Keratinocyte (primary cell): ENCODE measurements around the gene METTL25B. TPM values are rescaled to one million over a fixed set of nuclear protein-coding genes. Genes with fewer than 3 reads are reported as not detected.

ENCODE experiments used
- DNase-seq: peaks from one replicate; pipeline ENCODE4 v3.0.0-alpha.2; 2011; ENCODE audit warnings: low read depth, missing footprints, low spot score
- FAIRE-seq: peaks from 2 replicates; lab custom pipeline; 2011; peaks lifted over from hg19 to GRCh38; lab: Jason Lieb, UNC
- H2AFZ ChIP-seq: 2 replicates; pipeline ENCODE4 v1.6.0; 2012; ENCODE audit warnings: low read length, control low read depth, inconsistent platforms; ENCODE audit not compliant: control insufficient read depth
- H3K27ac ChIP-seq: 2 replicates; pipeline ENCODE4 v1.5.1; 2011; ENCODE audit warnings: low read length; ENCODE audit not compliant: control insufficient read depth, insufficient read depth
- H3K27me3 ChIP-seq: 3 replicates; pipeline ENCODE4 v1.6.0; 2011; ENCODE audit warnings: low read length; ENCODE audit not compliant: control insufficient read depth, insufficient read depth; ENCODE audit errors: extremely low read depth
- H3K36me3 ChIP-seq, 2 experiments: 2 replicates in 1 of 2; 3 replicates in 1 of 2; pipeline ENCODE4 v1.5.1; 2011; ENCODE audit warnings: low read length in 2 of 2, mild to moderate bottlenecking in 1 of 2; ENCODE audit not compliant: control insufficient read depth in 2 of 2, insufficient read depth in 2 of 2; ENCODE audit errors: extremely low read depth in 1 of 2
- H3K4me1 ChIP-seq: 3 replicates; pipeline ENCODE4 v1.5.1; 2011; ENCODE audit warnings: low read length; ENCODE audit not compliant: control insufficient read depth, insufficient read depth; ENCODE audit errors: extremely low read depth
- H3K4me2 ChIP-seq: 3 replicates; pipeline ENCODE4 v1.6.0; 2011; ENCODE audit warnings: low read depth, low read length; ENCODE audit not compliant: control insufficient read depth, insufficient read depth; ENCODE audit errors: extremely low read depth
- H3K4me3 ChIP-seq, 3 experiments: fragments of 200-600 bp in 1 of 3; sonication (generic) in 1 of 3; 2 replicates in 2 of 3; 3 replicates in 1 of 3; pipeline ENCODE4 v1.5.1; 2011 to 2016; ENCODE audit warnings: low read length in 3 of 3, mild to moderate bottlenecking in 3 of 3, control low read depth in 2 of 3, inconsistent platforms in 1 of 3, low read depth in 1 of 3, mixed read lengths in 1 of 3, mixed run types in 1 of 3, moderate library complexity in 1 of 3; ENCODE audit not compliant: control insufficient read depth in 2 of 3, insufficient read depth in 2 of 3; ENCODE audit errors: extremely low read depth in 1 of 3
- H3K79me2 ChIP-seq: 2 replicates; pipeline ENCODE4 v1.6.0; 2012; ENCODE audit warnings: low read length; ENCODE audit not compliant: control insufficient read depth, insufficient read depth
- H3K9ac ChIP-seq: 3 replicates; pipeline ENCODE4 v1.6.0; 2011; ENCODE audit warnings: low read length; ENCODE audit not compliant: control insufficient read depth, insufficient read depth; ENCODE audit errors: extremely low read depth
- H3K9me1 ChIP-seq: 3 replicates; pipeline ENCODE4 v1.6.0; 2011; ENCODE audit warnings: low read length; ENCODE audit not compliant: control insufficient read depth, insufficient read depth; ENCODE audit errors: extremely low read depth
- H3K9me3 ChIP-seq: 2 replicates; pipeline ENCODE4 v1.5.1; 2012; ENCODE audit warnings: low read depth, low read length; ENCODE audit not compliant: control insufficient read depth
- H4K20me1 ChIP-seq: 3 replicates; pipeline ENCODE4 v1.6.0; 2011; ENCODE audit warnings: low read length; ENCODE audit not compliant: control insufficient read depth, insufficient read depth; ENCODE audit errors: extremely low read depth
- CTCF ChIP-seq, 3 experiments: IDR thresholded peaks in 1 of 3; conservative IDR thresholded peaks in 1 of 3; optimal IDR thresholded peaks in 1 of 3; 2 replicates in 2 of 3; 3 replicates in 1 of 3; pipeline versions ENCODE3 to v1.5.1; 2011; ENCODE audit warnings: low read length in 3 of 3, mild to moderate bottlenecking in 3 of 3, moderate library complexity in 2 of 3, control low read depth in 1 of 3, inconsistent platforms in 1 of 3; ENCODE audit not compliant: insufficient read depth in 2 of 3; ENCODE audit errors: extremely low read depth in 1 of 3
- EZH2 ChIP-seq: IDR thresholded peaks from one replicate; pipeline ENCODE4 v1.6.1; 2012; ENCODE audit warnings: inconsistent platforms, mild to moderate bottlenecking, low read length, moderate library complexity
- dilution Hi-C: fragments of 300-500 bp; cut with MboI; formaldehyde crosslinking; loops from one replicate; pipeline ENCODE4 v1.7.0; 2020; ENCODE audit warnings: low sequenced_read_pairs; ENCODE audit not compliant: extremely low pct_ligation_motif_present
- polyA plus RNA-seq, 5 experiments: library from polyadenylated mRNA; depleted of rRNA in 3 of 5; stranded (reverse) in 3 of 5; stranded (forward) in 1 of 5; unstranded in 1 of 5; fragments of >200 nt; gene quantifications; 1 replicate in 1 of 5; 2 replicates in 3 of 5; 3 replicates in 1 of 5; pipeline versions ENCODE4 v1.2.1 to v1.2.3, GENCODE V29; 2011 to 2012; ENCODE audit warnings: missing spikeins in 2 of 5, low read depth in 1 of 5, low replicate concordance in 1 of 5

The METTL25B gene
- polyA plus RNA-seq, 1 donor (not counting 4 experiments of a cell fraction or from before 2014, with no cell fraction given) = 6.0 TPM

- DNase-seq (no peak), FAIRE-seq (no peak)
- TF ChIP-seq CTCF (optimal IDR thresholded peaks at IDR 0.05 in 1 of 3, IDR thresholded peaks at IDR 0.05 in 1 of 3, conservative IDR thresholded peaks at IDR 0.05 in 1 of 3; ENCODE audit: extremely low read depth in 1 of 3, insufficient read depth in 2 of 3, low read length in 3 of 3) (no peak), EZH2 (no peak)
- Histone ChIP-seq H3K4me3 (no peak overlapping the region), H2AFZ (no peak overlapping the region), H3K4me1 (peaks cover 20% of the 10 kb centered on the region), H3K9ac (no peak overlapping the region), H3K9me1 (no peaks in the 10 kb centered on the region), H3K27me3 (peaks cover 20% of the 10 kb centered on the region), H3K4me2 (no peak overlapping the region), H3K27ac (no peak overlapping the region), H3K79me2 (no peaks in the 10 kb centered on the region), H4K20me1 (no peaks in the 10 kb centered on the region), H3K9me3 (no peaks in the 10 kb centered on the region), H3K36me3 (no peaks in the 10 kb centered on the region)
- dilution Hi-C loops = no loop called here
These were observed 24.9 kb upstream of the METTL25B start for GRCh38 chr1:156703336-156703735.

GRCh38 chr1:156703741-156704140, 24.5 kb upstream of the METTL25B start:
- H3K36me3 ChIP-seq = no peaks in the 10 kb centered on the region
- TF ChIP-seq CTCF (optimal IDR thresholded peaks at IDR 0.05 in 1 of 3, IDR thresholded peaks at IDR 0.05 in 1 of 3, conservative IDR thresholded peaks at IDR 0.05 in 1 of 3; ENCODE audit: extremely low read depth in 1 of 3, insufficient read depth in 2 of 3, low read length in 3 of 3) = no peak
- no peak for TF ChIP-seq EZH2
- DNase-seq (no peak), FAIRE-seq (no peak)
- no peak overlapping the region for H3K27ac ChIP-seq
- H3K4me1 ChIP-seq = peaks cover 20% of the 10 kb centered on the region
- no peak overlapping the region for H3K4me3 ChIP-seq
- no peak overlapping the region for H2AFZ ChIP-seq
- no peaks in the 10 kb centered on the region for H4K20me1 ChIP-seq
- dilution Hi-C loops = no loop called here
- no peaks in the 10 kb centered on the region for H3K9me1 ChIP-seq
- H3K79me2 ChIP-seq = no peaks in the 10 kb centered on the region
- peaks cover 20% of the 10 kb centered on the region for H3K27me3 ChIP-seq
- no peak overlapping the region for H3K9ac ChIP-seq
- H3K4me2 ChIP-seq = no peak overlapping the region
- no peaks in the 10 kb centered on the region for H3K9me3 ChIP-seq
